GM19023 (cell line): ENCODE results near the gene TIMM23B.
"Not testable (repeated sequence)": the region's sequence is repeated elsewhere in the genome, so short reads cannot be mapped to it uniquely, and the experiment has no call there.

ENCODE experiments used
- ATAC-seq: cut with Tn5 transposase; IDR thresholded peaks from one replicate; pipeline ENCODE4 v1.9.1; 2021; ENCODE audit warnings: mild to moderate bottlenecking, moderate library complexity; ENCODE audit not compliant: unreplicated experiment

TIMM23B gene, protein sequence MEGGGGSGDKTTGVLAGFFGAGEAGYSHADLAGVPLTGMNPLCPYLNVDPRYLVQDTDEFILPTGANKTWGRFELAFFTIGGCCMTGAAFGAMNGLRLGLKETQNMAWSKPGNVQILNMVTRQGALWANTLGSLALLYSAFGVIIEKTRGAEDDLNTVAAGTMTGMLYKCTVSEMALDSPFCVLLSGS

DNA sequence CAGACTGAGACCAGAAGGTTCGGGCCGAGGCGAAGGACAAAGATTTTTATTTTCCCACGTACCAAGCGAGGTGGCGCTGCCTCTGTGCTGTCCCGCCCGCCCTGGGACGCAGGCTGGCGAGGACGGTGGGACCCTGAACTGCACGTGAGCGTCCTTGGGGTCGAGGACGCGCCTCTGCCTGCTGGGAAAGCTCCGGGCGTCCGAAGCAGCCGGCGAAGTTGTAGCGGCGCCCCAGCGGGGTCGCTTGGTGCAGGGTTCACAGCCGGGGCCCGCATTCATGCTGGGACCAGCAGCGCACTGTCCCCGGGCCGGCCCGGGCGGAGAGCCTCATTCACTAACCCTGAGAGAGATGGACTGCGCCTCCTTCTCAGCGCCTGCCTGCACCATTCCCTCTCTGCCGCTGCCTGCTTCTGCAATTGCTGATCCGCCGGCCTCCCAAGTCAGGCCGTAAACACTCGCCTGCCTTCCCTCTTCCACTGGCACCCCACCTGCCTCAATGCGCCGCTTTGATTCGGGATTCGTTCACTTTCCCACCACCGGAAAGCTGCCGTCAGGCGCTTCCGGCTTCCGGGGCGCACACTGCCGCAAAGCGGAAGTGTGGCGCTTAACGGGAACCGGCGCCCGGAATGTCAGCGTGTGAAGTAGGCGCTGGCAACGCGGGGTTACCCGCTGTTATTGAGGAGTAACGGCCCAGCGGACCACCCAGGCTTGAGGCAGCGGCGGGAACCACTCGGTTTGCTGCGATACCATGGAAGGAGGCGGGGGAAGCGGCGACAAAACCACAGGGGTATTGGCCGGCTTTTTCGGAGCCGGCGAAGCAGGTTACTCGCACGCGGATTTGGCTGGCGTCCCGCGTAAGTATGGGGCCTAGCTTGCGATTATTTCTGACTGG, at the start of gene TIMM23B, which contains the start of gene PARG:
Gene TIMM23B (plus strand): TSS at position 607 of the 892 bp plus-strand sequence. CDS start 142 bp downstream, at position 749.
Gene PARG (minus strand): TSS at position 581 of the 892 bp plus-strand sequence. CDS start 302 bp downstream, at position 279.
- ATAC-seq = peak; percentile 82

DNA sequence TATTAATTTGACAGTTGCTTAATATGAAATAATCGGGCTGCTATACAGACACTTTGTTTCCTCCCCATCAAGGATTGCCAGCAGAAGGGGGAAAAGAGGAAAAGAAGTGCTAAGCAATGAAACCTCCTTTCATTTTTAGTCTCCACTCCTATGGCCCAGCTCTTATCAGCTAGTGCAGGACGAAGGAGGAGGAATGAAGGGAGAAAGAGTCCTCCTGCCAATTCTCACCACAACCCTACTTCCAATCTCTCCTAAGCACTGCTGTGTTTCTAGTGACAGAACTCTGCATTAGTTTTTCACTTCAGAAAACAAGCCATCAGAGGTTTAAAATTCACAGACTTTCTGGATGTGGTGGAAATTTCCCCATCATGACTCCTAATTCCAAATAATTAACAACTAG, 41.9 kb upstream of the TIMM23B start:
- not testable (repeated sequence) for ATAC-seq

DNA sequence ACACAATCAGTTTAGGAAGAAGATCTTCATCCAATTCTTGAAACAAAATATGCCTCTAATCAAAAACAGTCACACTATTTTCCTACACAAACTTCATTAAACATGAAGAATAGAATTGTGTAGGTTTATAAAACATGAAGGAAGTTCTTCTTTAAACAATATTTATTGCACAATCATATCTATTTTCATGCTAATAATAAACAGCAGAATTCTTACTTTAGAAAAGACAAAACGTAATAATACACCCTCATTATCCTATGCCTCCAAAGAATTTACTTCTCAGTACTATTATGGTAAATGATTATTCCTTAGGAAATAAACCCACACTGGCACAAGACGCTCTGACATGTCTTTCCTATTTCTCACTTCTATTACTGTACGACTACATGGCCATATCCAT, 41.4 kb upstream of the TIMM23B start:
- not testable (repeated sequence) for ATAC-seq

DNA sequence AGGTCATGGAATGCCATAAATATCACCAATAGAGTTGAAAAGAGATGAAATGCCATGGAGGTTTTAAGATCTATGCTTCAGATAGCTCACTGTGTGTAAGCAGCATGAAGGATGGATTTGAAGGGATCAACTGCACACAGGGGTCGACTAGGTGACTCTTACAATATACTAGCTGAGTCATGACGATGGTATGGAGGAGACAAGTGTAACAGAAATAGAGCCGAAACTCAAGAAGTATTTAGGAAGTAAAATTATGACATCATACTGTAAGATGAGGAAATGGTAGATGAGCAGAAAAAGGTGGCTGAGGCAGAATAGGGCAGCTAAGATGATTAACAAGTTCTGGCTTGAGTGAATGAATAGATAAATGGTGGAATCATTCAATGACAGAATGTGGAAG, 38.0 kb upstream of the TIMM23B start:
- ATAC-seq = not testable (repeated sequence)

DNA sequence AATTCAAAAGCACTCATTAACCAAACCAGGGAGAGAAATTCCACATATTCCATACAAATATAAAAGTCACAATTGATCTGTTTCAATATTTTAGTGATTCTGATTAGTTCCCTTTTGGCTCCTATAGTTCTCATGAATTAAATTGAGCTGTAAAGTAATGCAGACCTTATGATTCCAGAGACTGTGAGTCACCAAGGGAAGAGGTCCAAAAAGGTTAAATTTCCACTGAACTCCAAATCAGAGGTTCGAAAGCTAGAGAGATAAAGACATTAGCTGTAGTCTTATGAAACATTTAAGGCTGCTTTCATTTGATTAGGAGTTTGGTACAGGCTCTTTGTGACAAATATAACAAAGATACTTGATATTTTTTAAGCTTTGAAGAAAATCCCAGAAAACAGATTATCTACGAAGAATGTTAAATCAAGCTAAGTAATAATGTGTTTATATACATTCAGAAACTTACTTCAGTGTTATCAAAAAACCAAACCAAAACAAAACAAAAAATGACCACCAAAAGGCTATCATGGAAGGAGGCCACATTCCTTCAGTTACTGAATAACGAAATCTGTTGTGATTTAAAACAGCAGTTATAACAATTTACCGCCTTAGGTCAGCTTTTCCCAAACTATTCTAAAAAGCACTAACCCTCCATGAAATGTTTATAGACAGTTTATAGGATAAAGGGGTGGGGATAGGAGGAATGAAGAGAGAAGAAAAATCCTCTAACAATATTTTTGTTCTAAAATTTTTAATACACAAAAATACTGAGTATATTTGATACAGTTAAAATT, 33.4 kb upstream of the TIMM23B start:
- ATAC-seq = not testable (repeated sequence)

DNA sequence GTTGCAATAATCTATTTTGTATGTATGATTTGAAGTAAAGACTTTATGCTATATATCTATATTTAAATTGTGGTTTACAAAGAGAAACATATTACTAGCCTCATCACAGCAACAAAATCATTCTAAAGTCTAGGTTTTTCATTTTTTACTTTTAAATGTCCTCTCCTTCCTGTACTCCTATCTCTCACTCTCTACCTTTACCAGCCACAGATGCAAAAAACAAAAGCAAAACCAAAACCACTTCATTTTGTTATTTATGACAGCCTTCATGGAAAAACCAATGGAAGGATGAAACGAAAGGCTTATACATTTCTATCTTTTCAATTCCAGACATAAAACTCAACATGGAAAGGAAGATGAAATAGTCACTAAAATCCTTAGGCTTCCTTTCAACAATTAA, 31.6 kb upstream of the TIMM23B start:
- not testable (repeated sequence) for ATAC-seq

DNA sequence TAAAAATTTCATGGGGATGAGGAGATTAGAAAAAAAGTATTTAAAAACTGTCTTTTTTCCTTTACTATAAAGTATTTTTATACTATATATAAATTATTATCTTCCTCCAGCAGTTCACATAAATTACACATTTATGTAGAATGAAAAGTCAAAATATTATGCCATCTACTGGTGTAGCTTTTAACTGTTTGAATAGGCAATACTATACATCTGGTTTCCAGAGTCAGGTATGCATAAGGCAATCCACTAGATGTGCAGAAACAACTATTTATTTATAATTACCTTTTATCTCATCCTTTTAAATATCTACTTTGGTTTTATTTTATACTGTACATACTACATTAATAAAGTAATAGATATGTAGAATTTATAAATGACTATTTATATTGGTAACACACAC, 25.4 kb upstream of the TIMM23B start:
- not testable (repeated sequence) for ATAC-seq

DNA sequence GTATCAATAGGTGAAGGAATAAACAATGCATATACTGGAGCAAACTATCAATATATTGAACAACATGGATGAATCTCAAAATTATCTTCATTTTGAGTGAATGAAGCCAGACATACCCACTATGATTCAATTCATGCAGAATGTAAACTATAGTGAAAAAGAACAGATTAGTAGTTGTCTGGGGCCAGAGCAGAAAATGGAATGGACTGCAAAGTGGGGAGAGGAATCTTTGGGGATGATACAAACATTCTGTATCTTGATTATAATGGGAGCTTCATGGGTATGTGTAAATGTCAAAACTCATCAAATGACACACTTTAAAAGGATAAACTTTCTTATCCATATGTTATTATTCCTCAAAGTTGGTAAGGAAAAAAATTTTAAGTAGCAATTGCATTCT, 23.9 kb upstream of the TIMM23B start:
- ATAC-seq = not testable (repeated sequence)

DNA sequence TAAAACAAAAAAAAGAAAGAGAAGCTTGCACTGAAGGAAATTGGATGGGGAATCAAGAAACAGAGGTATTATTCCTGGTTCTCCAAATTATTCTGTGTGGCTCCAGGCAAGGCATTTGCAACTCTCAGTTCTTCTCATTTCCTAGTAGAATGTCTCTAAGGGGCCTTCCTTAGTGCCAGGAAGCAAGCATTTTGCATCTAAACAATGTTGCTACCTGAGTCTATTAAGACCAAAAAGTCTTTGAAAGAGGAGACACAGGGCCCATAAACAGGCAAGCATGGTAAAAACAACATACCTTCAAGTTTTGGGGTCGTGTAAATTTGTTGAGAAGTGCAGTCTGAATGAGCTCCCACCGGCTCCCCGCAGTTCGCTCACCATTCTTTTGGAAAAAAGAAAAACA, 19.8 kb upstream of the TIMM23B start:
- not testable (repeated sequence) for ATAC-seq

DNA sequence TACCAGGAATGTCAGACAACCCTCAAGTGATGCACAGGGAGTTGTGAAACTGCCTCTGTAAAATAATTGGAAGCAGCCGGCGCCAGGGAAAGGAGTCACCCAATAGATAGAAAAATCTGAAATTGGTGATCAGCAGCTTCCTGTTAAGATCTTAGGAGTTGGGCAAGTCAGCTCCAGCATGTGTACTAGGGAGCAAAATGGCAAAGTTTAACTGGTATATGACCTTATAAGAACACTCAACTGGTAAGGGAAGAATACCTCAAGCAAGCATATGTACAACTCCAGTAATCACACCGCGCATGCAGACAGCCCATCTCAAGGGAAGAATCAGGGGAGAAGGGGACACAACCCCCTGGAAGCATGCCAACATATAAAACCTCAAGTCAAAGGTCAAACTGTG, 18.3 kb upstream of the TIMM23B start:
- not testable (repeated sequence) for ATAC-seq

DNA sequence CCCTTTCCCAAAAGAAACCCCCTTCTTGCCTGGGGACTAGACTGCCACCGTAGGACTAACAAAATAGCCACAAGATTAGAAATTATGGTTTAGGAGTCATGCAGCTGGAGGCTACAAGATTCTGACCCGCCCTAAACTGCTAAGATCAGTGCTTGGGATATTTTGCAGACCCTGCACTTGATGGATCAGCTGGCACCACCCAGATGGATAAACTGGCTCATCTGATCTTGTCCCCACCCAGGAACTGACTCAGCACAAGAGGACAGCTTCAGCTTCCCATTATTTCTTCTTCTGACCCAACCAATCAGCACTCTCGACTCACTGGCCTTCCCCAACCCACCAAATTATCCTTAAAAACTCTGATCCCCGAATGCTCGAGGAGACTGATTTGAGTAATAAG, 10.6 kb upstream of the TIMM23B start:
- ATAC-seq = not testable (repeated sequence)

DNA sequence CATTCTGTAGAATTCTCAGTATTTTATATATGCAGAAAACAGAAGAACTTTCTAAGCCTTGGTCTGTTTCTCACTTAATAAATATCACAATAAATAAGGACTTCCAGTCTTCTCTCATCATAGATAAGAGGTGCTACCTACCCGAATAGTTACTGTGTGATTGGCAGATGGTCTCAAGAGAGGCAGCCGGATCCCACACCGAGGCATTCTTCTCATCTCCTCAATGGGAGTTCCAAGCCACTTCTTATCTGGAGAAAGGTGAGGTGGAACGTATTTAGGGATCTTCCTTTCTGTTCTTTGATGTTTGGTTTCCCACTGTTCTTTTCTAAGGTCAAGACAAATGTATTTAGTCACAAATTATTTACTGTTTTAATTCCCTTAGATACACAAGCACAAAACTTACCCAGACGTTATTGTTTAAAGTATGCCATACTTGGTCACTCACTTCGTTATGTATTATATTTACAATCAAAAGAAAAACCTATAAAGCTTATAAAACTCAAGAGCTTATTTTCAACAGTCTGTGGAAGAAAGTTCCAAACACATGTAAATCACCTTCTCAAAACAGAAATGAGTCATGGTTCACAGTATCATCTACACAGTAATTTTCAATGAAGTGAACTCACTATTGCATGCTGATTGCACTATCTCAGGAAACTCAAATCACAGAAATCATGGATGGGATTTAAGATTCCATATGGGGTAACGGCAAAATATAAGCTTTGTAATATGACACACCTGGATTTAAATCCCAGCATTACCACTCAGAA, 9.7 kb upstream of the TIMM23B start:
- not testable (repeated sequence) for ATAC-seq

DNA sequence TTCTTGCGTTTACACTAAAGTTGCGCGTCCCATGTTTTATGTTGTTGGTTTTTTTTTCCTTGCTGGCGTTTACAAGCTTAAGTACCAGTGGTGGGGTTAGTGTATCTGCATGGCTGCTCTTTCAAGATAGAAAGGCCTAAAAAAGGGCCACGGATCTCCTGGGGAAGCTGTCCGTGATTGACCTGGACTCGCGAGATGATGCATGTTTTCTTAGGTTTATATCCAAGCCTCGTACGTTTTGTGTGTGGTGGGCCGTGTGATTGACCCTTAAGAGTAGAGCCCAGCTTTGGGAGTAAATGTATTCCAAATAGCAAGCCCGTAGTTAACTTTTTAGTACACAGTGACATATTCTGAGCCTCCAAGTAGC, 469 bp downstream of the TIMM23B start:
- peak; percentile 13 for ATAC-seq

DNA sequence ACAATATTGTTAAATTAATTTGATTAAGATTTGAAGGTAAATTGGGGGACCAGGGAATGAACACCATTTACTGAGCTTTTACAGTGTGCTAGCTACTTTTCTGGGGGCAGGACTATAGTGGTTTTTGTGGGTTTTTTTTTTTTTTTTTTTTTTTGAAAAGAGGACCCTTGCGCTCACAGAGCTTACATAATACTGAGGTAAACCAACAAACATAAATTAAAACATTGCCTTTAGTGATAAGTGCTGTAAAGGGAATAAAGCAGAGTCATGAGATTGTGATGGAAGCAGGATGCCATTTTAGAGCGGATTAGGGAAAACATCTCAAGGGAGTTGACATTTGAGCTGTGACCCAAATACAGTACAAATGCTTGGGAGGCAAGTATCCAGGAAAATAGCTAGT, 1.8 kb downstream of the TIMM23B start:
- not testable (repeated sequence) for ATAC-seq

DNA sequence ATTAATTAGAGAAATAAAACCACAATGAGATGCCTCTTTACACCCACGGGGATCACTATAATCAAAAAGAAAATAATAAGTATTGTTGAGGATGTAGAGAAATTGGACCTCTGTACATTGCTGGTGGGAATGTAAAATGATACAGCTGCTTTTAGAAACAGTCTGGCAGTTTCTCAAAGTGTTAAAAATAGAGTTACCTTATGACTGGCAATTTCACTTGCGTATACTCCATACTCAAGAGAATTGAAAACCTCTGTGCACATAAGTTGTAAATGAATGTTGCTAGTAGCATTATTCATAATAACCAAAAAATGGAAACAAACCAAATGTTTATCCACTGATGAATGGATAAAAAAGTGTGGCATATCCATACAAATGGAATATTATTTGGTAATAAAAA, 6.3 kb downstream of the TIMM23B start:
- peak; percentile 63 for ATAC-seq

DNA sequence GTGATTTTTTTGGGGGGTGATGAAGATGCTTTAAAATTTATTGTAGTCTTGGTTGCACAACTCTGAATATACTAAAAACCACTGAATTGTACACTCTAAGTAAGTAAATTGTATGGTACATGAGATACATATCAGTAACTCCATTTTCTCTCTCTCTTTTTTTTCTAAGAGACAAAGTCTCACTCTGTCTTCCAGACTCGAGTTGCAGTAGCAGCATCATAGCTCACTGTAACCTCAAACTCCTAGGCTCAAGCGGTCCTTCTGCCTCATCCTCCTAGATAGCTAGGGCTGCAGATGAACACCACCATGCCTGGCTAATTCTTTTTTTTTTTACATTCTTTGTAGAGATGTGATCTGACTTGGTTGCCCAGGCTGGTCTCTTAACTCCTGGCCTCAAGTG, 6.9 kb downstream of the TIMM23B start:
- not testable (repeated sequence) for ATAC-seq

DNA sequence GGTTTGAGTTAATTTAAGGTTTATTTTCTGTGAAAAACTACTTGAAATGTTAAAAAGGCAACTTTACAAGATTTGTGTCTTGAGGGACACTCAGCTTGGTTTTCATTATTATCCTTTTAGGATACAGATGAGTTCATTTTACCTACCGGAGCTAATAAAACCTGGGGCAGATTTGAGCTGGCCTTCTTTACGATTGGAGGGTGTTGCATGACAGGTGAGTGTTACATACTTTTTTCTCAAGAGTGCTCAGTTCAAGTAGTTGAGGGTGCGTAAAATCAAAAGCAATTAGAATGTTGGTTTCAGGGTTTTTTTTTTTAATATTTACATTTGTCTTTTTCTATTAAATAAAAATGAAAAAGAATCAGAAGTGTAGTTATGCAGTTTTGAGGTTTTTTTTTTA, 10.2 kb downstream of the TIMM23B start:
- not testable (repeated sequence) for ATAC-seq

DNA sequence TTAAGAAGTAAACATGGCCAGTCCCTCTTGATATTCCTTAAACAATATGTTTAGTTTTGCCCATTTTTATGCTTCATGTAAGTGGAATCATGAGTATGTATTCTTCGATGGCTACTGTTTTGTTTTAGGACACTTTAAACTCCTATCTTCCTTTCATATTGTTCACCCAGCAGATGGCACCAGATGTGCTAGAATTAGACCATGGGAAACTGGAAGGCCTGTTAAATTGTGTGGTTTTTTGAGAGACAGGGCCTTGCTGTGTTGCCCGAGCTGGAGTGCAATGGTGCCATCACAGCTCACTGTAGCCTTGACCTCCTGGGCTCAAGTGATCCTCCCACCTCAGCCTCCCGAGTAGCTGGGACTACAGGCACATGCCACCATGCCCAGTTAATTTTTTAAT, 11.3 kb downstream of the TIMM23B start:
- not testable (repeated sequence) for ATAC-seq

DNA sequence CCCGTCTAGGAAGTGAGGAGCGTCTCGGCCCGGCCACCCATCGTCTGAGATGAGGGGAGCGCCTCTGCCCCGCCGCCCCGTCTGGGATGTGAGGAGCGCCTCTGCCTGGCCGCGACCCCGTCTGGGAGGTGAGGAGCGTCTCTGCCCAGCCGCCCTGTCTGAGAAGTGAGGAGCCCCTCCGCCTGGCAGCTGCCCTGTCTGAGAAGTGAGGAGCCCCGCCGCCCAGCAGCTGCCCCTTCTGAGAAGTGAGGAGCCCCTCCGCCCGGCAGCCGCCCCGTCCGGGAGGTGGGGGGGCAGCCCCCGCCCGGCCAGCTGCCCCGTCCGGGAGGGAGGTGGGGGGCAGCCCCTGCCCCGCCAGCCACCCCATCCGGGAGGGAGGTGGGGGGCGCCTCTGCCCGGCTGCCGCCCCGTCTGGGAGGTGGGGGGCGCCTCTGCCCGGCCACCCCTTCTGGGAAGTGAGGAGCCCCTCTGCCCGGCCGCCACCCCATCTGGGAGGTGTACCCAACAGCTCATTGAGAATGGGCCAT, 28.5 kb downstream of the TIMM23B start:
- ATAC-seq = not testable (repeated sequence)

DNA sequence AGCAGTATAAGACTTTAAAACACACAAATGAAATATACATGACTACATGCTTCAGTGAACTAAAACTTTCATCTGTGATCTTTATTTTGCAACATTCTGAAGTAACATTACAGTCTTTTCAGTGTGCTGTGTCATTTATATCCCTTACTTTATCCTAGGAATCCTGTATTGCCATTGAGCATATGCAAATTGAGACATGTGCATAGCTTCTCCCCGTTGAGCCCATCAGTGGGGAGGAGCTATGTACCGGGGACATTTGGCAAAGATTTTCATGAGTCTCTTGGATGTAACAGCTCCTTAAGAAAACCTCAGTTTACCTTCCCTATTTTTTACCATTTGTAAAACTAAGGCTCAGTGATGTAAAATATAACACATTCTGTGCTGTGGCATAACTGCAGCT, 29.6 kb downstream of the TIMM23B start:
- ATAC-seq = not testable (repeated sequence)
